Loucy (cell line): ENCODE measurements around the gene PARVB.

Experiments used
- H2AFZ ChIP-seq: fragments of 200-600 bp; sonication (generic); 2 replicates; pipeline ENCODE4 v1.6.0; 2016; ENCODE audit warnings: antibody characterized with exemption, mild to moderate bottlenecking, low read length, moderate library complexity
- H3F3A ChIP-seq: fragments of 200-600 bp; 2 replicates; pipeline ENCODE4 v1.6.0; 2016; ENCODE audit warnings: antibody characterized with exemption, low read depth, mild to moderate bottlenecking
- H3K27me3 ChIP-seq: fragments of 200-600 bp; sonication (generic); 2 replicates; pipeline ENCODE4 v1.6.1; 2014; ENCODE audit warnings: low read length, mild to moderate bottlenecking; ENCODE audit not compliant: insufficient read depth, poor library complexity, severe bottlenecking
- H3K36me3 ChIP-seq: fragments of 200-600 bp; sonication (generic); 2 replicates; pipeline ENCODE4 v1.6.1; 2016; ENCODE audit warnings: low read length; ENCODE audit not compliant: insufficient read depth
- H3K4me1 ChIP-seq: fragments of 200-600 bp; sonication (generic); 2 replicates; pipeline ENCODE4 v1.5.1; 2014; ENCODE audit warnings: low read length, mild to moderate bottlenecking; ENCODE audit not compliant: insufficient read depth, poor library complexity, severe bottlenecking
- H3K4me2 ChIP-seq: fragments of 200-600 bp; sonication (generic); 2 replicates; pipeline ENCODE4 v1.6.0; 2014; ENCODE audit warnings: antibody characterized with exemption, low read length, low read depth, mild to moderate bottlenecking; ENCODE audit not compliant: poor library complexity, severe bottlenecking
- H3K4me3 ChIP-seq: fragments of 200-600 bp; sonication (generic); 2 replicates; pipeline ENCODE4 v1.5.1; 2014; ENCODE audit warnings: low read length, mild to moderate bottlenecking, mixed read lengths; ENCODE audit not compliant: poor library complexity, severe bottlenecking
- H3K79me2 ChIP-seq: fragments of 200-600 bp; sonication (generic); 2 replicates; pipeline ENCODE4 v1.6.1; 2014; ENCODE audit warnings: low read length; ENCODE audit not compliant: insufficient read depth
- H3K9ac ChIP-seq: fragments of 200-600 bp; sonication (generic); 2 replicates; pipeline ENCODE4 v1.6.0; 2014; ENCODE audit warnings: mild to moderate bottlenecking, low read depth, low read length, moderate library complexity; ENCODE audit not compliant: poor library complexity, severe bottlenecking
- H3K9me2 ChIP-seq: fragments of 200-600 bp; sonication (generic); replicated peaks from 2 replicates; pipeline ENCODE4 v1.6.1; 2016; ENCODE audit warnings: low read depth, low read length, mixed read lengths
- H3K9me3 ChIP-seq: fragments of 200-600 bp; sonication (generic); 2 replicates; pipeline ENCODE4 v1.6.1; 2014; ENCODE audit warnings: mild to moderate bottlenecking, antibody characterized with exemption, low read length, low read depth; ENCODE audit not compliant: insufficient read depth
- H4K20me1 ChIP-seq: fragments of 200-600 bp; sonication (generic); 2 replicates; pipeline ENCODE4 v1.6.0; 2014; ENCODE audit warnings: antibody characterized with exemption, low read length, mild to moderate bottlenecking; ENCODE audit not compliant: insufficient read depth, poor library complexity, severe bottlenecking
- EZH2phosphoT487 ChIP-seq: fragments of 200-600 bp; IDR thresholded peaks from 2 replicates; pipeline ENCODE4 v1.6.1; 2018; ENCODE audit warnings: antibody characterized with exemption, mild to moderate bottlenecking, moderate library complexity, borderline replicate concordance
- TF ChIP-seq, protein P1 (sequence below): fragments of 200-600 bp; sonication (generic); conservative IDR thresholded peaks from 2 replicates; pipeline ENCODE4 v1.5.1; 2014; ENCODE audit warnings: mild to moderate bottlenecking, antibody characterized with exemption, low read length

Gene PARVB

DNA sequence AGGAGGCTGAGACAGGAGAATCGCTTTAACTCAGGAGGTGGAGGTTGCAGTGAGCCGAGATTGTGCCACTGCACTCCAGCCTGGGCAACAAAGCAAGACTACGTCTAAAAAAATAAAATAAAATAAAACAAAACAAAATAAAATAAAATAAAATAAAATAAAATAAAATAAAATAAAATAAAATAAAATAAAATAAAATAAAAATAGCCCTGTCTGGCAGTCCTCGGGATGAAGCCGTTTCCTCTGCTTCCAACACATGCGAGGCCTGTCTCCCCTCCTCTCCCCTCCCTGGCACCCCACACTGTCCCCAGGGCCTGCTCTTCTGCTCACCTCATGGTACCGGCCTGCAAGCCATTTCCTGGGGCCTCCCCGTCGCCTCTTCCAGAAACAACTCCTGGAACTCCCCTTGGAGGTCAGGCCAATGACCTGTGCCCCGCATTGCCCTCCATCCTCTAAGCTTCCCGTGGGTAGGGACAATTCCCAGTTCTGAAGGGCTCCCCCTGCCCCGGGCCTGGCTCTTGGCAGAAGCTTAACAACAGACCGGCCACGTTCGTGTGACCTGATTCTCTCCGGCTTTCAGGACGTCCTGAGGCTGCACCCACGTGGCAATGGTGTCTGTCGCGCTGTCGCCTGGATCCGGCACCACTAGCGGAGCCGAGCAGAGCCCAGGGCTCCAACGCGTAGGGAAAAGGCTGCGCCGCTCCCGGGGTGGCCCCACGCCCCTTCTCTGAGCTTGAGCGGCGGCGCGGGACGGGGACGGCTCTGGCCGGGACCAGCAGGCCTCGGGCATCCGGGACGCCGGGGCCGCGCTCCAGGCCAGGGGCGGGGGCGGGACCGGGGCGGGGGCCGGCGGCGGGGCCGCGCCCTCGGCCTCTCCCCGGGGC is 456 bp upstream of the PARVB start:
- H3F3A ChIP-seq: no peaks in the 10 kb centered on the region
- H3K27me3 ChIP-seq: no peaks in the 10 kb centered on the region
- peaks cover 14% of the 10 kb centered on the region; the same call in 1 of the 2 replicates for H3K79me2 ChIP-seq
- peak overlapping the region; percentile 63 for H3K4me2 ChIP-seq
- H2AFZ ChIP-seq: peak overlapping the region; percentile 63; the same call in 1 of the 2 replicates
- H3K9me2 ChIP-seq: no peaks in the 10 kb centered on the region
- H3K4me1 ChIP-seq: peaks cover 8% of the 10 kb centered on the region
- TF ChIP-seq, protein P1, sequence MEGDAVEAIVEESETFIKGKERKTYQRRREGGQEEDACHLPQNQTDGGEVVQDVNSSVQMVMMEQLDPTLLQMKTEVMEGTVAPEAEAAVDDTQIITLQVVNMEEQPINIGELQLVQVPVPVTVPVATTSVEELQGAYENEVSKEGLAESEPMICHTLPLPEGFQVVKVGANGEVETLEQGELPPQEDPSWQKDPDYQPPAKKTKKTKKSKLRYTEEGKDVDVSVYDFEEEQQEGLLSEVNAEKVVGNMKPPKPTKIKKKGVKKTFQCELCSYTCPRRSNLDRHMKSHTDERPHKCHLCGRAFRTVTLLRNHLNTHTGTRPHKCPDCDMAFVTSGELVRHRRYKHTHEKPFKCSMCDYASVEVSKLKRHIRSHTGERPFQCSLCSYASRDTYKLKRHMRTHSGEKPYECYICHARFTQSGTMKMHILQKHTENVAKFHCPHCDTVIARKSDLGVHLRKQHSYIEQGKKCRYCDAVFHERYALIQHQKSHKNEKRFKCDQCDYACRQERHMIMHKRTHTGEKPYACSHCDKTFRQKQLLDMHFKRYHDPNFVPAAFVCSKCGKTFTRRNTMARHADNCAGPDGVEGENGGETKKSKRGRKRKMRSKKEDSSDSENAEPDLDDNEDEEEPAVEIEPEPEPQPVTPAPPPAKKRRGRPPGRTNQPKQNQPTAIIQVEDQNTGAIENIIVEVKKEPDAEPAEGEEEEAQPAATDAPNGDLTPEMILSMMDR: no peak
- TF ChIP-seq EZH2phosphoT487: no peak
- no peaks in the 10 kb centered on the region for H3K36me3 ChIP-seq
- no peaks in the 10 kb centered on the region for H3K9me3 ChIP-seq
- peak overlapping the region; percentile 74 for H3K4me3 ChIP-seq
- peak overlapping the region; percentile 74 for H3K9ac ChIP-seq
- H4K20me1 ChIP-seq: no peaks in the 10 kb centered on the region

DNA sequence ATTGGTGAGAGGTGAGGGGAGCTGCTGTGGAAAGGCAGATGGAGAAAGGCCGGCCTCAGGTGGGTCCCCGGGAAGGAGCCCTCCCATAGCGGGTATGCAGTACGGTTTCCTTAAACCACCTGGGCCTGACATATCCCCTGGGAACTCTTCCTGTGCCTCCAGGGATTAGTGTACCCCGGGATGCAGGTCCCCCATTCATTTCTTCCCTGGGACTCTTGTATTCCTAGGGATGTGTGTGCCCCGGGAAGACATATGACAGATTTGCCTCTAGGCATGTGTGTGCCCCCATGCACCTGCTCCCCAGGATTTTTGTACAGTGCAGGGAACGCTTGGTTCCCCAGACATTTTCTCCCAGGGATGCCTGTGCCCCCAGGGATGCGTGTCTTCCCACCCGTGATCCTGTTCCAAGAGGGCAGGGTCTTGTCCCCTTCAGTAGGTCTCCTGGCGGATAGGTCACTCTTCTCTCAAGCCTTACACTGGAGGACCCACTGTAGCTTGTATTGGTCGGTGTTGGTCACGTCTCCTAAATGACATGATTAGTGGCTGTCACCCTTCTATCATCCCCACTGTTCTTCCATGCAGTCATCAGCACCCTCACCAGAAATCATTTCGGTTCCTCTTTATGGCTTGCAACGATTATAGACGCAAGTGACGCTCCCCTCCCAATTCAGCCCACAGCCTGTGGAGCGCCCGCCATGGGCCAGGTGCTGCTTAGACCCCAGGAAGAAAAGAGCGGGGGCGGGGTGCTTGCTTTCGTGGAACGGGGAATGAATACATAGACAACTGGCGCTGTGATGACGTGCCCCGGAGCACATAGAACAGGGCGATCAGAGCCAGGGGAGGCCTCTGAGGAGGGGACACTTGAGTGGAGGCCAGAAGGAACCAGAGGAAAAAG is 1.3 kb downstream of the PARVB start:
- H3K27me3 ChIP-seq: no peaks in the 10 kb centered on the region
- peaks cover 8% of the 10 kb centered on the region for H3K4me1 ChIP-seq
- no peaks in the 10 kb centered on the region for H4K20me1 ChIP-seq
- no peaks in the 10 kb centered on the region for H3K36me3 ChIP-seq
- peaks cover 14% of the 10 kb centered on the region; the same call in 1 of the 2 replicates for H3K79me2 ChIP-seq
- H3K9me3 ChIP-seq: no peaks in the 10 kb centered on the region
- no peaks in the 10 kb centered on the region for H3K9me2 ChIP-seq
- peak overlapping the region; percentile 74 for H3K4me3 ChIP-seq
- H3F3A ChIP-seq: no peaks in the 10 kb centered on the region
- no peak overlapping the region for H2AFZ ChIP-seq
- TF ChIP-seq, protein P1: no peak
- TF ChIP-seq EZH2phosphoT487: no peak
- H3K9ac ChIP-seq: peak overlapping the region; percentile 70
- H3K4me2 ChIP-seq: peak overlapping the region; percentile 63

DNA sequence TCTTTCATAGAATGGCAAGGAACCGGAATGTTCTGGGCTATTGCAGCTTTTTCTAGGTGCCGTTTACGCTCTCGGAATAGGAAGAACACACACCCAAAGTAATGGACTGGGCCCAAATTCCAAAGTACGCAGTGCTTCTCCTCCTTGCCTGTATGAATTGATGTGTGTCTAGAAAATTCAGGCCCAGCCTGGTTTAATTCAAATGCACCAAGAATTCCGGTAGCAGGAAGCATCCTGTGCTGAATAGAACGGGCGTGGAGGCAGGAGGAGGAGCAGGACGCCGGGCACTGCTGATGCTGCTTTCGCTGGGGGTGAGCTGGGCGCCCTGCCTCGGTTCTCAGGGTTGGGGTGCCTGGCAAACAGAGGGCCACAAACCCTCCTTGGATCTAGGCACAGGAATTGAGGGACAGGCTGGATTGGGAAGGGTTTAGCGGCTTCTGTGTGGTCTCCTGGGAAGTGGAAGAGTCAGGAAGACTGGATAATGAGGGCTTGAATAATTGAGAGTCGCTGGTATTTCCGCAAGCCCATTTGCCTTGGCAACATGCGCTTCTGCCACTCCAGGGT is 2.0 kb downstream of the PARVB start:
- Histone ChIP-seq H3K36me3 (no peaks in the 10 kb centered on the region), H3K79me2 (peaks cover 14% of the 10 kb centered on the region; the same call in 1 of the 2 replicates), H3K4me1 (peaks cover 14% of the 10 kb centered on the region), H3K27me3 (no peaks in the 10 kb centered on the region), H3K9me2 (no peaks in the 10 kb centered on the region), H4K20me1 (no peaks in the 10 kb centered on the region), H3K9ac (no peak overlapping the region), H3F3A (no peaks in the 10 kb centered on the region), H2AFZ (no peak overlapping the region), H3K4me2 (peak overlapping the region; percentile 63), H3K9me3 (no peaks in the 10 kb centered on the region), H3K4me3 (no peak overlapping the region)
- TF ChIP-seq, protein P1: no peak
